Measurements from ENCODE around the gene FAM193B.

DNA sequence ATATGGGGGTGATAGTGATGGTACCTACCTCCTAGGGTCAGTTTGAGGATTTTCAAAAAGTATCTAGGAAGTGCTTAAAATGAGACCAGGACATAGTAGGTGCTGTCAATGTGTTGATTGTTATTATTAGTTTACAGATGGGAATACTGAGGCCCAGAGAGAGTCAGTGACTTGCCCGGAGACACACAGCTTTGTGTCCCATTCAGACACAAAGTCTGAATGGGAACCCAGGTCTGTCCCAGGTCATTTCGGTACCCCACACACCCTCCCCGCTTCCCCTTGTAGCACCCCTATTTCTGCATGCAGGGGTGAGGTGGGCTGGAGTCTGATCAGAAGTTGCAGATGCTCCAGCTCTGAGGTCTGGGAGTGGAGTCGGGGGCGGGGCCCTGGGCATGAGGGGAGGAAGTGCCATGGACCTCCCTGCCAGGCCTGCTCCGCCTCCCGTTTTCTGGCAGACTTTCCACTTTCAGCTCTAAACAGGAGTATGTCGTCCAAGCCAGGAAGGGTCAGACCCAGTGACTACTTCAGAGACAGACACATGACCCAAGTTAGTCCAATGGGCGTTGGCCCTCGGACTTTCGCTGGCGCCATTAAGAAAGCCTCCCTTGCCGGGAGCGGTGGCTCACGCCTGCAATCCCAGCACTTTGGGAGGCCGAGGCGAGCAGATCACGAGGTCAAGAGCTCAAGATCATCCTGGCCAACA, 77.7 kb downstream of the FAM193B start:
- TF ChIP-seq, protein P1, sequence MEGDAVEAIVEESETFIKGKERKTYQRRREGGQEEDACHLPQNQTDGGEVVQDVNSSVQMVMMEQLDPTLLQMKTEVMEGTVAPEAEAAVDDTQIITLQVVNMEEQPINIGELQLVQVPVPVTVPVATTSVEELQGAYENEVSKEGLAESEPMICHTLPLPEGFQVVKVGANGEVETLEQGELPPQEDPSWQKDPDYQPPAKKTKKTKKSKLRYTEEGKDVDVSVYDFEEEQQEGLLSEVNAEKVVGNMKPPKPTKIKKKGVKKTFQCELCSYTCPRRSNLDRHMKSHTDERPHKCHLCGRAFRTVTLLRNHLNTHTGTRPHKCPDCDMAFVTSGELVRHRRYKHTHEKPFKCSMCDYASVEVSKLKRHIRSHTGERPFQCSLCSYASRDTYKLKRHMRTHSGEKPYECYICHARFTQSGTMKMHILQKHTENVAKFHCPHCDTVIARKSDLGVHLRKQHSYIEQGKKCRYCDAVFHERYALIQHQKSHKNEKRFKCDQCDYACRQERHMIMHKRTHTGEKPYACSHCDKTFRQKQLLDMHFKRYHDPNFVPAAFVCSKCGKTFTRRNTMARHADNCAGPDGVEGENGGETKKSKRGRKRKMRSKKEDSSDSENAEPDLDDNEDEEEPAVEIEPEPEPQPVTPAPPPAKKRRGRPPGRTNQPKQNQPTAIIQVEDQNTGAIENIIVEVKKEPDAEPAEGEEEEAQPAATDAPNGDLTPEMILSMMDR (IDR thresholded peaks at IDR 0.05; ENCODE audit: insufficient read depth, low read length, poor library complexity, severe bottlenecking): no peak
- no peak for TF ChIP-seq EZH2phosphoT487 (conservative IDR thresholded peaks at IDR 0.05; ENCODE audit: low read length)
